SH-SY5Y (cell line): ENCODE data around the gene ASB7.

Experiments used
- GATA2 ChIP-seq: IDR thresholded peaks from 2 replicates; pipeline ENCODE4 v1.6.1; 2011; ENCODE audit warnings: mild to moderate bottlenecking, low read depth, low read length
- GATA3 ChIP-seq: IDR thresholded peaks from 2 replicates; pipeline ENCODE4 v1.6.1; 2011; ENCODE audit warnings: low read depth, mild to moderate bottlenecking, low read length, moderate library complexity

GRCh38 chr15:100671124-100671680, 68.8 kb downstream of the ASB7 start:
- TF ChIP-seq GATA2 (no peak), GATA3 (no peak)
